ENCODE data around the gene UGT1A7. TPM values are rescaled to one million over a fixed set of nuclear protein-coding genes. Genes with fewer than 3 reads are reported as not detected.
"Not testable (repeated sequence)": the region's sequence is repeated elsewhere in the genome, so short reads cannot be mapped to it uniquely, and the experiment has no call there.

Gene UGT1A7
- total and polyA plus RNA-seq, 9 donors, result 0.13 TPM; not detected in 8

DNA sequence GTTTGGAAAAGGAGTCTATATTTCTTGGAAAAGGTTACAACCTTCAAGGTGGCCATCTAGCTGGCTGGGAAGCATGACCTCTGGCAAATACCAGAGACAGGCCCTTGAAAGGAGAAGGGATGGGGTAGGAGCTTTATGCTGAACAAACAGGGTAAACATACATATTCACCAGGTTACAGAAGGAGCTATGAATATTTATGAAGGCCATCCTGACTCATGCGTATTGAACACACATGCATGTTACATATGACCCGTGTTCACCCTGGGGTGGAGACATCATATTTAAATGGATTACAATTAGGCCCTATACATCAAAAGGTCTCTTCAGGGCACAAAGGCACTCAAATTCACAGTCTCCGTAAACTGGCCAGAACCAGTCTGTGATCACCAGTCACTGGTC lies 25.8 kb upstream of the UGT1A7 start:
- no CpG with 5 or more reads among the region's 3 CpGs for WGBS (ENCODE audit: insufficient coverage)
- not testable (repeated sequence) for DNase-seq; H3K4me1 ChIP-seq (ENCODE audit: control insufficient read depth, insufficient read depth, low read length); H3K36me3 ChIP-seq (ENCODE audit: control insufficient read depth, insufficient read depth, low read length); H3K4me3 ChIP-seq (ENCODE audit: low read length); H3K27me3 ChIP-seq (ENCODE audit: control insufficient read depth, insufficient read depth, low read length); H3K27ac ChIP-seq (ENCODE audit: low read length); H3K9me3 ChIP-seq (replicated peaks; ENCODE audit: control insufficient read depth, low read depth, low read length)

DNA sequence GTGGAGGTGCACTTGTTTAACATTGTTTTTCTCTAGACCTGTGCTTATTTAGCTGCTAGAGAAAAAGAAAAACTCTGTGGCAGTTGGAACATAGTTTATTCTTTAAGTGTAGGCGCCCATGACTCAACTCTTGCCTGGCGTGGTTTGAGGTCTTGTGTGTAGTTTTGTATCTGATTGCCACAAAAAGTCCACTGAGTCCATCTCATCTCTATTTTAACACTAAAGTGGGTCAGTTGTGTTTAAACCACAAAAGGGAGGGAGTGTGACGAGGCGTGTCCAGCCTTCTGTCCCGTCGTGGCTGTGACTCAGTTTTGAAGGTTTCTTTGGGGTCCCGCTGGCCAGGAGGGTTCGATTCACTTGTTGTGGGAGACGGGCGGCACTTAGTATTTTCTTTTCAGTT lies 25.3 kb upstream of the UGT1A7 start:
- Histone ChIP-seq H3K36me3 (ENCODE audit: control insufficient read depth, insufficient read depth, low read length) (no peaks in the 10 kb centered on the region), H3K27me3 (ENCODE audit: control insufficient read depth, insufficient read depth, low read length) (no peaks in the 10 kb centered on the region), H3K27ac (ENCODE audit: low read length) (no peak overlapping the region), H3K4me3 (ENCODE audit: low read length) (no peak overlapping the region), H3K9me3 (replicated peaks; ENCODE audit: control insufficient read depth, low read depth, low read length) (no peaks in the 10 kb centered on the region), H3K4me1 (ENCODE audit: control insufficient read depth, insufficient read depth, low read length) (no peaks in the 10 kb centered on the region)
- 82% methylated on average over 8 of the region's 10 CpGs for WGBS (ENCODE audit: insufficient coverage)
- no peak for DNase-seq

DNA sequence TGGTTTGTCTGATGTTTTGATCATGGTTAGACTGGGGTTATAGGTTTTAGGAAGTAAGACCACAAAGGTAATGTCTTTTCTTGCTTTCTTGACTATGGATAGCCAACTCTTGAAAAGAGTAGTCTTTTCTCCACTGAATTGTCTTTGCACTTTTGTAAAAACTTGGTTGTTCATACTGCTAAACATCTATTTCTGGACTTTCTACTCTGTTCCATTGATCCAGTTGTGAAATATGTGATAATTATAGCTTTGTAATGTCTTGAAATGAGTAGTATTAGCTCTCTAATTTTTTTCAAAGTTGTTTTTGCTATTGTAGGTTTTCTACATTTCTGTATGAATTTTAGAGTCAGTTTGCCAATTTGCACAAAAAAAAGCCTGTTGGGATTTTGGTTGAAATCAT lies 23.1 kb upstream of the UGT1A7 start:
- H3K9me3 ChIP-seq (replicated peaks; ENCODE audit: control insufficient read depth, low read depth, low read length), result no peaks in the 10 kb centered on the region
- H3K36me3 ChIP-seq (ENCODE audit: control insufficient read depth, insufficient read depth, low read length), result no peaks in the 10 kb centered on the region
- no peak overlapping the region for H3K4me3 ChIP-seq (ENCODE audit: low read length)
- no peak for DNase-seq
- H3K27ac ChIP-seq (ENCODE audit: low read length), result no peak overlapping the region
- no peaks in the 10 kb centered on the region for H3K4me1 ChIP-seq (ENCODE audit: control insufficient read depth, insufficient read depth, low read length)
- H3K27me3 ChIP-seq (ENCODE audit: control insufficient read depth, insufficient read depth, low read length), result no peaks in the 10 kb centered on the region

DNA sequence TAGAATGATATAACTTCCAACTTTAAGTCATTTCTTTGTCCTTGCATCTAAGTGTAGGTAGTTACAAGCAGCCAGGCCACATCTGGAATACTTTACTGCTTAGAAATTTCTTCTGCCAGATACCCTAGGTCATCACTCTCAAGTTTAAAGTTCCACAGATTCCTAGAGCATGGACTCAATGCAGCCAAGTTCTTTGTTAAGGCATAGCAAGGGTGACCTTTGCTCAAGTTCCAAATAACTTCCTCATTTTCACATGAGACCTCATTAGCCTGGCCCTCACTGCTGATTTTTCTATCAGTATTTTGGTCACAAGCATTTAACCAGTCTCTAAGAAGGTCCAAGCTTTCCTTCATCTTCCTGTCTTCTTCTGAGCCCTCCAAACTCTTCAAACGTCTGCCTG lies 17.8 kb upstream of the UGT1A7 start:
- H3K27ac ChIP-seq (ENCODE audit: low read length), result no peak overlapping the region
- no CpG with 5 or more reads among the region's 1 CpG for WGBS (ENCODE audit: insufficient coverage)

DNA sequence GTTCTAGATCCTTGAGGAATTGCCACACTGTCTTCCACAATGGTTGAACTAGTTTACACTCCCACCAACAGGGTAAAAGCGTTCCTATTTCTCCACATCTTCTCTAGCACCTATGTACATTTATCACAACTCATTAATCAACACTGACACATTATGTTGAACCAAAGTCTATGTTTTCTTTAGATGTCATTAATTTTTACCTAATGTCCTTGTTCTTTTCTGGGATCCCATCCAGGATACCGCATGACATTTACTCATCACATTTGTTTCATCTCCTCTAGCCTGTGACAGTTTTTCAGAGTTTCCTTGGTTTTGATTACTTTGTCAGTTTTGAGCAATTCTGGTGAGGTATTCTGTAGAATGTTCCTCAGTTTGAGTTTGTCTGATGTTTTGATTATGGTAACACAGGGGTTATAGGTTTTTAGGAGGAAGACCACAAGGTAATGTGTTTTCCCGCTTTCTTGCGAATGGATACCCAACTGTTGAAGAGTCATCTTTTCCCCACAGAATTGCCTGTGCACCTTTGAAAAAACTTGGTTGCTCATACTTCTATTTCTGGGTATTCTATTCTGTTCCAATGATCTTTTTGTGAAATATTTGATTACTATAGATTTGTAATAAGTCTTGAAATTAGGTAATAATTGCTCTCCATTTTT lies 13.0 kb upstream of the UGT1A7 start:
- no peak overlapping the region for H3K27ac ChIP-seq (ENCODE audit: low read length)
- WGBS (ENCODE audit: insufficient coverage), result no CpG with 5 or more reads among the region's 4 CpGs
- no peaks in the 10 kb centered on the region for H3K27me3 ChIP-seq (ENCODE audit: control insufficient read depth, insufficient read depth, low read length)
- H3K9me3 ChIP-seq (replicated peaks; ENCODE audit: control insufficient read depth, low read depth, low read length), result no peaks in the 10 kb centered on the region
- no peaks in the 10 kb centered on the region for H3K36me3 ChIP-seq (ENCODE audit: control insufficient read depth, insufficient read depth, low read length)
- H3K4me1 ChIP-seq (ENCODE audit: control insufficient read depth, insufficient read depth, low read length), result no peaks in the 10 kb centered on the region
- H3K4me3 ChIP-seq (ENCODE audit: low read length), result no peak overlapping the region
- no peak for DNase-seq

More for the DNA sequence above, 17.8 kb upstream of the UGT1A7 start:
- Histone ChIP-seq H3K27me3 (ENCODE audit: control insufficient read depth, insufficient read depth, low read length) (no peaks in the 10 kb centered on the region), H3K4me1 (ENCODE audit: control insufficient read depth, insufficient read depth, low read length) (no peaks in the 10 kb centered on the region), H3K36me3 (ENCODE audit: control insufficient read depth, insufficient read depth, low read length) (no peaks in the 10 kb centered on the region), H3K4me3 (ENCODE audit: low read length) (no peak overlapping the region), H3K9me3 (replicated peaks; ENCODE audit: control insufficient read depth, low read depth, low read length) (no peaks in the 10 kb centered on the region)
- no peak for DNase-seq

DNA sequence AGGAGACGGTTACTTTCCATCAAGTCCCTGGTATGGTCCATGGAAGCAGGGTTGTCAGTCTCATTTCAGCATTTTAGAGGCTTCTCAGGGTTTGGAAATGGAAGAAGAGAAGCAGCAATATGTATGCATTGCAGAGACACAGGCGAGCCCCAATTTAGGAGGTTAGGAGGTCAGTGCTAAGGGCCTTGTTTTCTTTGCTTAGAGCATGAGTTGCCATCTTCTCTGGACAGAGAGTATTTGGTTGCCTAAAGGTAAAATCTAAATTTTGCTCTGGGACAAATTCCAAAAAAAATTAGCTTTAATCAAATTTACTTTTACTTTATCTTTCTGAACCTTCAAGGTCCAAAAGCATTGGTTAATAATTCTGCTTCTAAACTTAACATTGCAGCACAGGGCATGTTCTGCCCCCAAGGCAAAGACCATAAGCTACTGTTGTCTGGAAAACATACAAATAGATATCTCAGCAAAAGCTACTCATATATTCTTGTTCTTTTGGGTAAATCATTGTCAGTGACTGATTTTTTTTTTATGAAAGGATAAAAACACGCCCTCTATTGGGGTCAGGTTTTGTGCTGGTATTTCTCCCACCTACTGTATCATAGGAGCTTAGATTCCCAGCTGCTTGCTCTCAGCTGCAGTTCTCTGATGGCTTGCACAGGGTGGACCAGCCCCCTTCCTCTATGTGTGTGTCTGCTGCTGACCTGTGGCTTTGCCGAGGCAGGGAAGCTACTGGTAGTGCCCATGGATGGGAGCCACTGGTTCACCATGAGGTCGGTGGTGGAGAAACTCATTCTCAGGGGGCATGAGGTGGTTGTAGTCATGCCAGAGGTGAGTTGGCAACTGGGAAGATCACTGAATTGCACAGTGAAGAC lies 10.2 kb upstream of the UGT1A7 start, which contains the start of gene UGT1A9:
UGT1A9 (plus strand) TSS at position 609 of the 872 bp plus-strand sequence; CDS start at position 646, 37 bp downstream.
- Histone ChIP-seq H3K9me3 (replicated peaks; ENCODE audit: control insufficient read depth, low read depth, low read length) (no peaks in the 10 kb centered on the region), H3K4me3 (ENCODE audit: low read length) (no peak within 1 kb of the TSS), H3K27ac (ENCODE audit: low read length) (no peak within 1 kb of the TSS), H3K4me1 (ENCODE audit: control insufficient read depth, insufficient read depth, low read length) (no peaks in the 10 kb centered on the region), H3K36me3 (ENCODE audit: control insufficient read depth, insufficient read depth, low read length) (no peaks in the 10 kb centered on the region), H3K27me3 (ENCODE audit: control insufficient read depth, insufficient read depth, low read length) (no peaks in the 10 kb centered on the region)
- WGBS (ENCODE audit: insufficient coverage), result 94% methylated on average over 2 of the region's 5 CpGs
- no peak for DNase-seq

DNA sequence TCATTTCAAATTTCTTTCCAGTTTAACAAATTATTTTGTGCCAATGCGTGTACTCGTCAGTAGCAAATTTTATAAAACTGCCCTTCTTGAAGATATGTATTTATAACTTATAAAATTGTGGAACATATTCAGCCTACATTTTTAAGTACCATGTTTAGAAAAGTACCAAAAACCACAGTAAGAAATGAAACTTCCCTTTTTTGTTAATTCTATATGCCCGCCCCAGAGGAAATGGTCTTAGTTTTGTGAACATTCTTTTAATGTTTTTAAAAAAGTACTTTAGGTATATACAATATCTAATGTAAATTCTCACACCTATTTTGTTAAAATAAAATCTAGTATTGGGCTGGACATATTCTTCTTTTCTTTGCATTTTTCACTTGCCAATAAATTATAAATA lies 8.8 kb upstream of the UGT1A7 start:
- no peak for DNase-seq
- H3K36me3 ChIP-seq (ENCODE audit: control insufficient read depth, insufficient read depth, low read length), result no peaks in the 10 kb centered on the region
- no peak overlapping the region for H3K4me3 ChIP-seq (ENCODE audit: low read length)
- no peak overlapping the region for H3K27ac ChIP-seq (ENCODE audit: low read length)
- no peaks in the 10 kb centered on the region for H3K27me3 ChIP-seq (ENCODE audit: control insufficient read depth, insufficient read depth, low read length)
- no CpG with 5 or more reads among the region's 3 CpGs for WGBS (ENCODE audit: insufficient coverage)
- no peaks in the 10 kb centered on the region for H3K9me3 ChIP-seq (replicated peaks; ENCODE audit: control insufficient read depth, low read depth, low read length)
- no peaks in the 10 kb centered on the region for H3K4me1 ChIP-seq (ENCODE audit: control insufficient read depth, insufficient read depth, low read length)

DNA sequence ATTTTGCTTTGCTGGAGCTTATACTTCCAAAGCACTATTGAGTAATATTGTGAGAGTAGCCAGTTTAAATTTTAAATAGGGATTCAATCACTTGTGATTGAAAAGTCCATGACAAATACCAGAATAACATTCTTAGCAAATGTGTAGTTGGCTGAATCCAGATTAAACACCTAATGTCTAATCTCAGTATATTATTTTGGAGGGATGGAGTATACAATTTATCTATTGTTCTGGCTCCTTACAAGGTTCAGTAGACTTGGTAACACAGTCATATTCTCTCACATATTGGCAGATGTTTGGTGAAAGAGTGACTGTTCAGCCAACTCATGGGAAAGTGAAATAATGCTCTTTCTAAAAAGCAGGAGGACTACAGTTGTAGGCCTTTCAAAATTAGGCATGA lies 7.8 kb upstream of the UGT1A7 start:
- H3K4me3 ChIP-seq (ENCODE audit: low read length), result no peak overlapping the region
- no peaks in the 10 kb centered on the region for H3K27me3 ChIP-seq (ENCODE audit: control insufficient read depth, insufficient read depth, low read length)

DNA sequence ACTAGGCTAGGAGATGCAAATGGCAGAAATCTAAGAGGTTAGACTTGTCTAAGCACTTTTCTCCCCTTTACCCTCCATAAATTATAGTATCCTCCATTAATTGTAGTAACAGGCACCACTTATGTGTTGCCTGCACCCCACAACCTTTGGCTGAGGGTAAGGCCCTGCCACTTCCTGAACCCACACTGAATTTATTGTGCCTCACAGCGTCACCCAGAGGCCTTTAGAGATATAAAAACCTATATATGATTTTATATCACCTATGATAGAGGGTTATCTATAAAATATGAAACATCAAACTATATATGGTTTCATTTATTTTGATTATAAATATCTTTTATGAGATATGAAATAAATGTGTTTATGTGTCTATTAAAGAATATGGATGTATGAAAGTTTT lies 7.4 kb upstream of the UGT1A7 start:
- H3K27ac ChIP-seq (ENCODE audit: low read length), result no peak overlapping the region
- no peak for DNase-seq
- H3K9me3 ChIP-seq (replicated peaks; ENCODE audit: control insufficient read depth, low read depth, low read length), result no peaks in the 10 kb centered on the region
- H3K27me3 ChIP-seq (ENCODE audit: control insufficient read depth, insufficient read depth, low read length), result no peaks in the 10 kb centered on the region
- H3K4me3 ChIP-seq (ENCODE audit: low read length), result no peak overlapping the region
- no peaks in the 10 kb centered on the region for H3K4me1 ChIP-seq (ENCODE audit: control insufficient read depth, insufficient read depth, low read length)
- H3K36me3 ChIP-seq (ENCODE audit: control insufficient read depth, insufficient read depth, low read length), result no peaks in the 10 kb centered on the region
- no CpG with 5 or more reads among the region's 1 CpG for WGBS (ENCODE audit: insufficient coverage)

More for the DNA sequence above, 7.8 kb upstream of the UGT1A7 start:
- DNase-seq, result no peak
- H3K4me1 ChIP-seq (ENCODE audit: control insufficient read depth, insufficient read depth, low read length), result no peaks in the 10 kb centered on the region
- H3K27ac ChIP-seq (ENCODE audit: low read length), result no peak overlapping the region
- H3K36me3 ChIP-seq (ENCODE audit: control insufficient read depth, insufficient read depth, low read length), result no peaks in the 10 kb centered on the region
- H3K9me3 ChIP-seq (replicated peaks; ENCODE audit: control insufficient read depth, low read depth, low read length), result no peaks in the 10 kb centered on the region

DNA sequence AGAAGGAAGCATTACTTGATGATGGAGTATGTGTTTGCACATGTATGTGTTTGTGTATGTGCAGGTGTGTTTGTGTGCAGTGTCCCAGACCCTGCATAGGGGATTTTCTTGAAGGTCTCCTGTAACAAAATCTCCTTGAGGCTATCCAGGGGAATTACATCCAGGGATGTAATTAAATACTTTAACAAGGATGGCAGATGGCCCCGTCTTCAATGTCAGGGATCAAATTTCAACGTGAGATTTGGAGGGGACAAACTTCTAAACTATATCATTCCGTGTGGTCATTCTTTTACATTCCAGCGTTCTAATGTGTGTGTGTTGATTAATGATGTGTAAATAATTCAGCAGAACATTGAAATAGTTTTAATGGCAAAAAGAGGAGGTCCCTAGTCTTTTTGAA lies 6.7 kb upstream of the UGT1A7 start:
- WGBS (ENCODE audit: insufficient coverage), result 0% methylated on average over 1 of the region's 4 CpGs
- no peaks in the 10 kb centered on the region for H3K27me3 ChIP-seq (ENCODE audit: control insufficient read depth, insufficient read depth, low read length)
- H3K36me3 ChIP-seq (ENCODE audit: control insufficient read depth, insufficient read depth, low read length), result no peaks in the 10 kb centered on the region
- H3K4me1 ChIP-seq (ENCODE audit: control insufficient read depth, insufficient read depth, low read length), result no peaks in the 10 kb centered on the region
- H3K9me3 ChIP-seq (replicated peaks; ENCODE audit: control insufficient read depth, low read depth, low read length), result no peaks in the 10 kb centered on the region
- H3K27ac ChIP-seq (ENCODE audit: low read length), result no peak overlapping the region
- no peak overlapping the region for H3K4me3 ChIP-seq (ENCODE audit: low read length)
- DNase-seq, result no peak

All from muscle of leg (tissue), 11 donors.